Breast epithelium (tissue), 4 donors: ENCODE results near the gene BCAS3. TPM values are rescaled to one million over a fixed set of nuclear protein-coding genes. Genes with fewer than 3 reads are reported as not detected.

Experiments used
- DNase-seq, 2 donors: peaks; one replicate each; pipeline ENCODE4 v3.0.0-alpha.2; 2019; ENCODE audit warnings: low spot score in 2 of 2
- H3K27ac ChIP-seq, 2 donors: fragments of 200-600 bp; sonication (generic) in 1 of 2; one replicate each; pipeline ENCODE4 v1.5.1; 2016 to 2019; ENCODE audit warnings: mild to moderate bottlenecking in 1 of 2
- H3K27me3 ChIP-seq, 2 donors: fragments of 200-600 bp; sonication (generic) in 1 of 2; one replicate each; pipeline versions ENCODE4 v1.5.1 to v1.6.0; 2017 to 2019; ENCODE audit warnings: control low read depth in 1 of 2, mild to moderate bottlenecking in 1 of 2
- H3K36me3 ChIP-seq: fragments of 200-600 bp; one replicate; pipeline ENCODE4 v1.5.1; 2019
- H3K4me1 ChIP-seq, 2 donors: fragments of 200-600 bp; sonication (generic); one replicate each; pipeline ENCODE4 v1.5.1; 2016 to 2019; ENCODE audit warnings: control low read depth in 1 of 2
- H3K4me3 ChIP-seq, 3 donors: fragments of 200-600 bp; sonication (generic); 1 replicate in 2 of 3; 2 replicates in 1 of 3; pipeline ENCODE4 v1.5.1; 2016 to 2019; ENCODE audit warnings: mild to moderate bottlenecking in 3 of 3, moderate library complexity in 2 of 3
- H3K9me3 ChIP-seq, 2 donors: fragments of 200-600 bp; sonication (generic) in 1 of 2; one replicate each; pipeline ENCODE4 v1.5.1; 2016 to 2019; ENCODE audit warnings: control low read depth in 1 of 2
- CTCF ChIP-seq, 3 donors: fragments of 450-650 bp; IDR thresholded peaks; one replicate each; pipeline ENCODE4 v1.5.1; 2016 to 2017; ENCODE audit warnings: antibody characterized with exemption in 3 of 3, mild to moderate bottlenecking in 3 of 3, moderate library complexity in 3 of 3
- POLR2A ChIP-seq: fragments of 450-650 bp; IDR thresholded peaks from one replicate; pipeline ENCODE4 v1.6.1; 2016; ENCODE audit warnings: antibody characterized with exemption, mild to moderate bottlenecking, moderate library complexity
- POLR2AphosphoS5 ChIP-seq, 3 donors: sonication (generic); formaldehyde crosslinking; IDR thresholded peaks; one replicate each; pipeline ENCODE4 v1.6.1; 2017; ENCODE audit warnings: antibody characterized with exemption in 3 of 3
- intact Hi-C: fragments of 100-400 bp; cut with DNase I; formaldehyde crosslinking; loops from one replicate; pipeline ENCODE4 v1.15.1; 2023; ENCODE audit warnings: low total_unique reads
- total RNA-seq, 3 donors: library from RNA; depleted of rRNA; stranded (reverse); fragments of >200 nt; gene quantifications; one replicate each; pipeline ENCODE4 v1.1.0, GENCODE V29; 2016

Gene BCAS3
- total RNA-seq, 3 donors from 2014 or later, result 30.8 to 47.9 (median 31.2) TPM

GRCh38 chr17:60904582-60904981 is 226.9 kb downstream of the BCAS3 start:
- Histone ChIP-seq H3K9me3 (no peaks in the 10 kb centered on the region), H3K36me3 (no peaks in the 10 kb centered on the region), H3K27me3 (no peaks in the 10 kb centered on the region), H3K4me1 (no peaks in the 10 kb centered on the region), H3K4me3 (no peak overlapping the region), H3K27ac (no peak overlapping the region)
- intact Hi-C loops, result no loop called here
- TF ChIP-seq CTCF (IDR thresholded peaks at IDR 0.05), result no peak
- no peak for TF ChIP-seq POLR2A
- no peak for TF ChIP-seq POLR2AphosphoS5 (IDR thresholded peaks at IDR 0.05)
- DNase-seq, result no peak

GRCh38 chr17:60905709-60906108 is 228.1 kb downstream of the BCAS3 start:
- H3K36me3 ChIP-seq, result no peaks in the 10 kb centered on the region
- H3K4me3 ChIP-seq, result no peak overlapping the region
- H3K9me3 ChIP-seq, result no peaks in the 10 kb centered on the region
- intact Hi-C loops, result no loop called here
- no peaks in the 10 kb centered on the region for H3K4me1 ChIP-seq
- no peak overlapping the region for H3K27ac ChIP-seq
- no peak for DNase-seq
- TF ChIP-seq POLR2A (no peak), POLR2AphosphoS5 (IDR thresholded peaks at IDR 0.05) (no peak), CTCF (IDR thresholded peaks at IDR 0.05) (no peak)
- no peaks in the 10 kb centered on the region for H3K27me3 ChIP-seq

GRCh38 chr17:60908324-60908723 is 230.7 kb downstream of the BCAS3 start:
- no peak for DNase-seq
- no peak overlapping the region for H3K4me3 ChIP-seq
- intact Hi-C loops, result no loop called here
- no peaks in the 10 kb centered on the region for H3K4me1 ChIP-seq
- no peak for TF ChIP-seq POLR2A
- no peak for TF ChIP-seq POLR2AphosphoS5 (IDR thresholded peaks at IDR 0.05)
- TF ChIP-seq CTCF (IDR thresholded peaks at IDR 0.05), result no peak
- H3K36me3 ChIP-seq, result no peaks in the 10 kb centered on the region
- H3K27me3 ChIP-seq, result no peaks in the 10 kb centered on the region
- H3K9me3 ChIP-seq, result no peaks in the 10 kb centered on the region
- no peak overlapping the region for H3K27ac ChIP-seq

GRCh38 chr17:60909405-60909804 is 231.8 kb downstream of the BCAS3 start:
- H3K4me3 ChIP-seq, result no peak overlapping the region
- H3K27me3 ChIP-seq, result no peaks in the 10 kb centered on the region
- H3K36me3 ChIP-seq, result no peaks in the 10 kb centered on the region
- intact Hi-C loops, result no loop called here
- H3K4me1 ChIP-seq, result no peaks in the 10 kb centered on the region
- H3K9me3 ChIP-seq, result no peaks in the 10 kb centered on the region
- no peak for TF ChIP-seq POLR2A
- no peak for TF ChIP-seq CTCF (IDR thresholded peaks at IDR 0.05)
- no peak for TF ChIP-seq POLR2AphosphoS5 (IDR thresholded peaks at IDR 0.05)
- DNase-seq, result no peak
- no peak overlapping the region for H3K27ac ChIP-seq

- no peaks in the 10 kb centered on the region for H3K27me3 ChIP-seq
- intact Hi-C loops, result no loop called here
- no peaks in the 10 kb centered on the region for H3K4me1 ChIP-seq
- no peak overlapping the region for H3K27ac ChIP-seq
- DNase-seq, result no peak
- TF ChIP-seq CTCF (IDR thresholded peaks at IDR 0.05) (no peak), POLR2A (no peak), POLR2AphosphoS5 (IDR thresholded peaks at IDR 0.05) (no peak)
- no peaks in the 10 kb centered on the region for H3K36me3 ChIP-seq
- H3K4me3 ChIP-seq, result no peak overlapping the region
- H3K9me3 ChIP-seq, result peaks cover 0 to 4% of the 10 kb centered on the region in 2 donors
Observed at GRCh38 chr17:60910415-60910814, 232.8 kb downstream of the BCAS3 start.
